Keratinocyte (primary cell): Measurements from ENCODE around the gene STK32C. TPM values are rescaled to one million over a fixed set of nuclear protein-coding genes. Genes with fewer than 3 reads are reported as not detected.

Source experiments
- DNase-seq: peaks from one replicate; pipeline ENCODE4 v3.0.0-alpha.2; 2011; ENCODE audit warnings: low read depth, missing footprints, low spot score
- FAIRE-seq: peaks from 2 replicates; lab custom pipeline; 2011; peaks lifted over from hg19 to GRCh38; lab: Jason Lieb, UNC
- H2AFZ ChIP-seq: 2 replicates; pipeline ENCODE4 v1.6.0; 2012; ENCODE audit warnings: low read length, control low read depth, inconsistent platforms; ENCODE audit not compliant: control insufficient read depth
- H3K27ac ChIP-seq: 2 replicates; pipeline ENCODE4 v1.5.1; 2011; ENCODE audit warnings: low read length; ENCODE audit not compliant: control insufficient read depth, insufficient read depth
- H3K27me3 ChIP-seq: 3 replicates; pipeline ENCODE4 v1.6.0; 2011; ENCODE audit warnings: low read length; ENCODE audit not compliant: control insufficient read depth, insufficient read depth; ENCODE audit errors: extremely low read depth
- H3K36me3 ChIP-seq, 2 experiments: 2 replicates in 1 of 2; 3 replicates in 1 of 2; pipeline ENCODE4 v1.5.1; 2011; ENCODE audit warnings: low read length in 2 of 2, mild to moderate bottlenecking in 1 of 2; ENCODE audit not compliant: control insufficient read depth in 2 of 2, insufficient read depth in 2 of 2; ENCODE audit errors: extremely low read depth in 1 of 2
- H3K4me1 ChIP-seq: 3 replicates; pipeline ENCODE4 v1.5.1; 2011; ENCODE audit warnings: low read length; ENCODE audit not compliant: control insufficient read depth, insufficient read depth; ENCODE audit errors: extremely low read depth
- H3K4me2 ChIP-seq: 3 replicates; pipeline ENCODE4 v1.6.0; 2011; ENCODE audit warnings: low read depth, low read length; ENCODE audit not compliant: control insufficient read depth, insufficient read depth; ENCODE audit errors: extremely low read depth
- H3K4me3 ChIP-seq, 3 experiments: fragments of 200-600 bp in 1 of 3; sonication (generic) in 1 of 3; 2 replicates in 2 of 3; 3 replicates in 1 of 3; pipeline ENCODE4 v1.5.1; 2011 to 2016; ENCODE audit warnings: low read length in 3 of 3, mild to moderate bottlenecking in 3 of 3, control low read depth in 2 of 3, inconsistent platforms in 1 of 3, low read depth in 1 of 3, mixed read lengths in 1 of 3, mixed run types in 1 of 3, moderate library complexity in 1 of 3; ENCODE audit not compliant: control insufficient read depth in 2 of 3, insufficient read depth in 2 of 3; ENCODE audit errors: extremely low read depth in 1 of 3
- H3K79me2 ChIP-seq: 2 replicates; pipeline ENCODE4 v1.6.0; 2012; ENCODE audit warnings: low read length; ENCODE audit not compliant: control insufficient read depth, insufficient read depth
- H3K9ac ChIP-seq: 3 replicates; pipeline ENCODE4 v1.6.0; 2011; ENCODE audit warnings: low read length; ENCODE audit not compliant: control insufficient read depth, insufficient read depth; ENCODE audit errors: extremely low read depth
- H3K9me1 ChIP-seq: 3 replicates; pipeline ENCODE4 v1.6.0; 2011; ENCODE audit warnings: low read length; ENCODE audit not compliant: control insufficient read depth, insufficient read depth; ENCODE audit errors: extremely low read depth
- H3K9me3 ChIP-seq: 2 replicates; pipeline ENCODE4 v1.5.1; 2012; ENCODE audit warnings: low read depth, low read length; ENCODE audit not compliant: control insufficient read depth
- H4K20me1 ChIP-seq: 3 replicates; pipeline ENCODE4 v1.6.0; 2011; ENCODE audit warnings: low read length; ENCODE audit not compliant: control insufficient read depth, insufficient read depth; ENCODE audit errors: extremely low read depth
- CTCF ChIP-seq, 3 experiments: IDR thresholded peaks in 1 of 3; conservative IDR thresholded peaks in 1 of 3; optimal IDR thresholded peaks in 1 of 3; 2 replicates in 2 of 3; 3 replicates in 1 of 3; pipeline versions ENCODE3 to v1.5.1; 2011; ENCODE audit warnings: low read length in 3 of 3, mild to moderate bottlenecking in 3 of 3, moderate library complexity in 2 of 3, control low read depth in 1 of 3, inconsistent platforms in 1 of 3; ENCODE audit not compliant: insufficient read depth in 2 of 3; ENCODE audit errors: extremely low read depth in 1 of 3
- EZH2 ChIP-seq: IDR thresholded peaks from one replicate; pipeline ENCODE4 v1.6.1; 2012; ENCODE audit warnings: inconsistent platforms, mild to moderate bottlenecking, low read length, moderate library complexity
- dilution Hi-C: fragments of 300-500 bp; cut with MboI; formaldehyde crosslinking; loops from one replicate; pipeline ENCODE4 v1.7.0; 2020; ENCODE audit warnings: low sequenced_read_pairs; ENCODE audit not compliant: extremely low pct_ligation_motif_present
- polyA plus RNA-seq, 5 experiments: library from polyadenylated mRNA; depleted of rRNA in 3 of 5; stranded (reverse) in 3 of 5; stranded (forward) in 1 of 5; unstranded in 1 of 5; fragments of >200 nt; gene quantifications; 1 replicate in 1 of 5; 2 replicates in 3 of 5; 3 replicates in 1 of 5; pipeline versions ENCODE4 v1.2.1 to v1.2.3, GENCODE V29; 2011 to 2012; ENCODE audit warnings: missing spikeins in 2 of 5, low read depth in 1 of 5, low replicate concordance in 1 of 5

The STK32C gene
- polyA plus RNA-seq, 1 donor (not counting 4 experiments of a cell fraction or from before 2014, with no cell fraction given), result 4.1 TPM

- H3K4me1 ChIP-seq, result no peaks in the 10 kb centered on the region
- H3K36me3 ChIP-seq, result peaks cover 0 to 1% of the 10 kb centered on the region in 2 experiments
- no peaks in the 10 kb centered on the region for H3K27me3 ChIP-seq
- no peak for FAIRE-seq
- no peak overlapping the region for H3K4me3 ChIP-seq
- H3K79me2 ChIP-seq, result no peaks in the 10 kb centered on the region
- no peak overlapping the region for H3K4me2 ChIP-seq
- H2AFZ ChIP-seq, result no peak overlapping the region
- dilution Hi-C loops, result no loop called here
- DNase-seq, result no peak
- H4K20me1 ChIP-seq, result no peaks in the 10 kb centered on the region
- H3K9me3 ChIP-seq, result no peaks in the 10 kb centered on the region
- TF ChIP-seq CTCF (optimal IDR thresholded peaks at IDR 0.05 in 1 of 3, IDR thresholded peaks at IDR 0.05 in 1 of 3, conservative IDR thresholded peaks at IDR 0.05 in 1 of 3; ENCODE audit: extremely low read depth in 1 of 3, insufficient read depth in 2 of 3, low read length in 3 of 3) (no peak), EZH2 (no peak)
- H3K9me1 ChIP-seq, result no peaks in the 10 kb centered on the region
- no peak overlapping the region for H3K27ac ChIP-seq
- H3K9ac ChIP-seq, result no peak overlapping the region
These were observed 39.1 kb upstream of the STK32C start for GRCh38 chr10:132346806-132347205.

GRCh38 chr10:132345345-132345744 lies 37.6 kb upstream of the STK32C start:
- TF ChIP-seq EZH2 (no peak), CTCF (optimal IDR thresholded peaks at IDR 0.05 in 1 of 3, IDR thresholded peaks at IDR 0.05 in 1 of 3, conservative IDR thresholded peaks at IDR 0.05 in 1 of 3; ENCODE audit: extremely low read depth in 1 of 3, insufficient read depth in 2 of 3, low read length in 3 of 3) (no peak)
- H3K9ac ChIP-seq, result no peak overlapping the region
- no peaks in the 10 kb centered on the region for H4K20me1 ChIP-seq
- dilution Hi-C loops, result no loop called here
- H3K27me3 ChIP-seq, result no peaks in the 10 kb centered on the region
- H3K9me3 ChIP-seq, result no peaks in the 10 kb centered on the region
- DNase-seq (no peak), FAIRE-seq (no peak)
- H3K27ac ChIP-seq, result no peak overlapping the region
- no peaks in the 10 kb centered on the region for H3K4me1 ChIP-seq
- no peaks in the 10 kb centered on the region for H3K79me2 ChIP-seq
- H3K9me1 ChIP-seq, result no peaks in the 10 kb centered on the region
- H2AFZ ChIP-seq, result no peak overlapping the region
- H3K4me2 ChIP-seq, result no peak overlapping the region
- peaks cover 0 to under 1% of the 10 kb centered on the region in 2 experiments for H3K36me3 ChIP-seq
- no peak overlapping the region for H3K4me3 ChIP-seq
